ENCODE results near the gene RFX4. TPM values are rescaled to one million over a fixed set of nuclear protein-coding genes. Genes with fewer than 3 reads are reported as not detected.
A peak's percentile ranks its signal among the peaks of the same experiment; 100 is the strongest.

RFX4 gene
- total and polyA plus RNA-seq, 9 of the 15 experiments (the other 6 are each of a cell fraction or from before 2014, with no cell fraction given): not detected

GRCh38 chr12:106774808-106775524 is 192.2 kb downstream of the RFX4 start (continued):
- TF ChIP-seq, protein P1, sequence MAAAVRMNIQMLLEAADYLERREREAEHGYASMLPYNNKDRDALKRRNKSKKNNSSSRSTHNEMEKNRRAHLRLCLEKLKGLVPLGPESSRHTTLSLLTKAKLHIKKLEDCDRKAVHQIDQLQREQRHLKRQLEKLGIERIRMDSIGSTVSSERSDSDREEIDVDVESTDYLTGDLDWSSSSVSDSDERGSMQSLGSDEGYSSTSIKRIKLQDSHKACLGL (CRISPR knock-in tag; IDR thresholded peaks at IDR 0.05; ENCODE audit: borderline replicate concordance, poor library complexity, severe bottlenecking): no peak
- TF ChIP-seq NR2C1 (IDR thresholded peaks at IDR 0.05) (no peak), NR2C1 (tag; IDR thresholded peaks at IDR 0.05) (0 out of 2 replicates have a peak, but pooled peaks have one; percentile 16), C11orf30 (IDR thresholded peaks at IDR 0.05; ENCODE audit: low read depth) (no peak), CXXC5 (CRISPR knock-in tag; IDR thresholded peaks at IDR 0.05) (0 out of 2 replicates have a peak, but pooled peaks have one; percentile 3), ATF2 (CRISPR knock-in tag; IDR thresholded peaks at IDR 0.05) (no peak), SOX6 (IDR thresholded peaks at IDR 0.05) (no peak), ETV1 (tag; conservative IDR thresholded peaks at IDR 0.05; ENCODE audit: low read depth) (0 out of 2 replicates have a peak, but pooled peaks have one; percentile 6), CBX1 (IDR thresholded peaks at IDR 0.05; ENCODE audit: low read depth) (no peak), FIP1L1 (IDR thresholded peaks at IDR 0.05; ENCODE audit: low read depth, low read length, poor library complexity, severe bottlenecking) (peak; percentile 7), BRD9 (IDR thresholded peaks at IDR 0.05; ENCODE audit: low read depth, partially characterized antibody) (no peak), PPARD (CRISPR knock-in tag; IDR thresholded peaks at IDR 0.05) (no peak), KLF1 (tag; IDR thresholded peaks at IDR 0.05) (no peak), RBBP5 (IDR thresholded peaks at IDR 0.05; ENCODE audit: borderline replicate concordance, insufficient read depth, low read length, poor library complexity, severe bottlenecking) (peak; percentile 59)
- TF ChIP-seq, protein P2, sequence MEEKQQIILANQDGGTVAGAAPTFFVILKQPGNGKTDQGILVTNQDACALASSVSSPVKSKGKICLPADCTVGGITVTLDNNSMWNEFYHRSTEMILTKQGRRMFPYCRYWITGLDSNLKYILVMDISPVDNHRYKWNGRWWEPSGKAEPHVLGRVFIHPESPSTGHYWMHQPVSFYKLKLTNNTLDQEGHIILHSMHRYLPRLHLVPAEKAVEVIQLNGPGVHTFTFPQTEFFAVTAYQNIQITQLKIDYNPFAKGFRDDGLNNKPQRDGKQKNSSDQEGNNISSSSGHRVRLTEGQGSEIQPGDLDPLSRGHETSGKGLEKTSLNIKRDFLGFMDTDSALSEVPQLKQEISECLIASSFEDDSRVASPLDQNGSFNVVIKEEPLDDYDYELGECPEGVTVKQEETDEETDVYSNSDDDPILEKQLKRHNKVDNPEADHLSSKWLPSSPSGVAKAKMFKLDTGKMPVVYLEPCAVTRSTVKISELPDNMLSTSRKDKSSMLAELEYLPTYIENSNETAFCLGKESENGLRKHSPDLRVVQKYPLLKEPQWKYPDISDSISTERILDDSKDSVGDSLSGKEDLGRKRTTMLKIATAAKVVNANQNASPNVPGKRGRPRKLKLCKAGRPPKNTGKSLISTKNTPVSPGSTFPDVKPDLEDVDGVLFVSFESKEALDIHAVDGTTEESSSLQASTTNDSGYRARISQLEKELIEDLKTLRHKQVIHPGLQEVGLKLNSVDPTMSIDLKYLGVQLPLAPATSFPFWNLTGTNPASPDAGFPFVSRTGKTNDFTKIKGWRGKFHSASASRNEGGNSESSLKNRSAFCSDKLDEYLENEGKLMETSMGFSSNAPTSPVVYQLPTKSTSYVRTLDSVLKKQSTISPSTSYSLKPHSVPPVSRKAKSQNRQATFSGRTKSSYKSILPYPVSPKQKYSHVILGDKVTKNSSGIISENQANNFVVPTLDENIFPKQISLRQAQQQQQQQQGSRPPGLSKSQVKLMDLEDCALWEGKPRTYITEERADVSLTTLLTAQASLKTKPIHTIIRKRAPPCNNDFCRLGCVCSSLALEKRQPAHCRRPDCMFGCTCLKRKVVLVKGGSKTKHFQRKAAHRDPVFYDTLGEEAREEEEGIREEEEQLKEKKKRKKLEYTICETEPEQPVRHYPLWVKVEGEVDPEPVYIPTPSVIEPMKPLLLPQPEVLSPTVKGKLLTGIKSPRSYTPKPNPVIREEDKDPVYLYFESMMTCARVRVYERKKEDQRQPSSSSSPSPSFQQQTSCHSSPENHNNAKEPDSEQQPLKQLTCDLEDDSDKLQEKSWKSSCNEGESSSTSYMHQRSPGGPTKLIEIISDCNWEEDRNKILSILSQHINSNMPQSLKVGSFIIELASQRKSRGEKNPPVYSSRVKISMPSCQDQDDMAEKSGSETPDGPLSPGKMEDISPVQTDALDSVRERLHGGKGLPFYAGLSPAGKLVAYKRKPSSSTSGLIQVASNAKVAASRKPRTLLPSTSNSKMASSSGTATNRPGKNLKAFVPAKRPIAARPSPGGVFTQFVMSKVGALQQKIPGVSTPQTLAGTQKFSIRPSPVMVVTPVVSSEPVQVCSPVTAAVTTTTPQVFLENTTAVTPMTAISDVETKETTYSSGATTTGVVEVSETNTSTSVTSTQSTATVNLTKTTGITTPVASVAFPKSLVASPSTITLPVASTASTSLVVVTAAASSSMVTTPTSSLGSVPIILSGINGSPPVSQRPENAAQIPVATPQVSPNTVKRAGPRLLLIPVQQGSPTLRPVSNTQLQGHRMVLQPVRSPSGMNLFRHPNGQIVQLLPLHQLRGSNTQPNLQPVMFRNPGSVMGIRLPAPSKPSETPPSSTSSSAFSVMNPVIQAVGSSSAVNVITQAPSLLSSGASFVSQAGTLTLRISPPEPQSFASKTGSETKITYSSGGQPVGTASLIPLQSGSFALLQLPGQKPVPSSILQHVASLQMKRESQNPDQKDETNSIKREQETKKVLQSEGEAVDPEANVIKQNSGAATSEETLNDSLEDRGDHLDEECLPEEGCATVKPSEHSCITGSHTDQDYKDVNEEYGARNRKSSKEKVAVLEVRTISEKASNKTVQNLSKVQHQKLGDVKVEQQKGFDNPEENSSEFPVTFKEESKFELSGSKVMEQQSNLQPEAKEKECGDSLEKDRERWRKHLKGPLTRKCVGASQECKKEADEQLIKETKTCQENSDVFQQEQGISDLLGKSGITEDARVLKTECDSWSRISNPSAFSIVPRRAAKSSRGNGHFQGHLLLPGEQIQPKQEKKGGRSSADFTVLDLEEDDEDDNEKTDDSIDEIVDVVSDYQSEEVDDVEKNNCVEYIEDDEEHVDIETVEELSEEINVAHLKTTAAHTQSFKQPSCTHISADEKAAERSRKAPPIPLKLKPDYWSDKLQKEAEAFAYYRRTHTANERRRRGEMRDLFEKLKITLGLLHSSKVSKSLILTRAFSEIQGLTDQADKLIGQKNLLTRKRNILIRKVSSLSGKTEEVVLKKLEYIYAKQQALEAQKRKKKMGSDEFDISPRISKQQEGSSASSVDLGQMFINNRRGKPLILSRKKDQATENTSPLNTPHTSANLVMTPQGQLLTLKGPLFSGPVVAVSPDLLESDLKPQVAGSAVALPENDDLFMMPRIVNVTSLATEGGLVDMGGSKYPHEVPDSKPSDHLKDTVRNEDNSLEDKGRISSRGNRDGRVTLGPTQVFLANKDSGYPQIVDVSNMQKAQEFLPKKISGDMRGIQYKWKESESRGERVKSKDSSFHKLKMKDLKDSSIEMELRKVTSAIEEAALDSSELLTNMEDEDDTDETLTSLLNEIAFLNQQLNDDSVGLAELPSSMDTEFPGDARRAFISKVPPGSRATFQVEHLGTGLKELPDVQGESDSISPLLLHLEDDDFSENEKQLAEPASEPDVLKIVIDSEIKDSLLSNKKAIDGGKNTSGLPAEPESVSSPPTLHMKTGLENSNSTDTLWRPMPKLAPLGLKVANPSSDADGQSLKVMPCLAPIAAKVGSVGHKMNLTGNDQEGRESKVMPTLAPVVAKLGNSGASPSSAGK (IDR thresholded peaks at IDR 0.05): no peak
